ENCODE results near the gene CLIP4. TPM values are rescaled to one million over a fixed set of nuclear protein-coding genes. Genes with fewer than 3 reads are reported as not detected.

CLIP4 gene
- total RNA-seq, 4 donors from 2014 or later: 45.4 to 84.0 (median 61.3) TPM

- no peak for DNase-seq (ENCODE audit: low spot score)
- no peak for TF ChIP-seq CTCF (IDR thresholded peaks at IDR 0.05)
- no peak for ATAC-seq (ENCODE audit: low FRiP score)
Observed at GRCh38 chr2:29222381-29223179, 107.4 kb downstream of the CLIP4 start.

- ATAC-seq (ENCODE audit: low FRiP score) (no peak), DNase-seq (ENCODE audit: low spot score) (no peak)
- TF ChIP-seq CTCF (IDR thresholded peaks at IDR 0.05): no peak
Observed at GRCh38 chr2:29223257-29223656, 108.0 kb downstream of the CLIP4 start.

- DNase-seq (ENCODE audit: low spot score): no peak
- no peak for TF ChIP-seq CTCF (IDR thresholded peaks at IDR 0.05)
- no peak for ATAC-seq (ENCODE audit: low FRiP score)
Observed at GRCh38 chr2:29223851-29224692, 108.9 kb downstream of the CLIP4 start.

GRCh38 chr2:29224693-29225551 is 109.7 kb downstream of the CLIP4 start:
- ATAC-seq (ENCODE audit: low FRiP score) (no peak), DNase-seq (ENCODE audit: low spot score) (no peak)
- TF ChIP-seq CTCF (IDR thresholded peaks at IDR 0.05): no peak

GRCh38 chr2:29225814-29226213 is 110.6 kb downstream of the CLIP4 start:
- no peak for DNase-seq (ENCODE audit: low spot score)

More at GRCh38 chr2:29225814-29226213, 110.6 kb downstream of the CLIP4 start:
- ATAC-seq (ENCODE audit: low FRiP score): no peak
- TF ChIP-seq CTCF (IDR thresholded peaks at IDR 0.05): no peak
